GM23248 (cell line): ENCODE results near the gene SPRR4. TPM values are rescaled to one million over a fixed set of nuclear protein-coding genes. Genes with fewer than 3 reads are reported as not detected.

Experiments used
- DNase-seq: peaks from one replicate; pipeline ENCODE4 v3.0.0-alpha.2; 2015
- H2AFZ ChIP-seq: fragments of 200-600 bp; sonication (generic); 2 replicates; pipeline ENCODE4 v1.6.1; 2016; ENCODE audit warnings: antibody characterized with exemption
- H3F3A ChIP-seq: fragments of 200-600 bp; sonication (generic); 2 replicates; pipeline ENCODE4 v1.6.1; 2016; ENCODE audit warnings: mild to moderate bottlenecking, antibody characterized with exemption, mixed run types; ENCODE audit not compliant: insufficient read depth
- H3K27ac ChIP-seq: fragments of 200-600 bp; sonication (generic); 2 replicates; pipeline ENCODE4 v1.5.1; 2016; ENCODE audit warnings: mild to moderate bottlenecking
- H3K27me3 ChIP-seq: fragments of 200-600 bp; sonication (generic); replicated peaks from 2 replicates; pipeline ENCODE4 v1.6.1; 2016; ENCODE audit warnings: mild to moderate bottlenecking; ENCODE audit not compliant: insufficient read depth
- H3K36me3 ChIP-seq: fragments of 200-600 bp; sonication (generic); 2 replicates; pipeline ENCODE4 v1.6.1; 2016; ENCODE audit warnings: low read depth, mild to moderate bottlenecking
- H3K4me1 ChIP-seq: fragments of 200-600 bp; sonication (generic); 2 replicates; pipeline ENCODE4 v1.6.1; 2016; ENCODE audit warnings: mild to moderate bottlenecking; ENCODE audit not compliant: insufficient read depth
- H3K4me2 ChIP-seq: fragments of 200-600 bp; sonication (generic); one replicate; pipeline ENCODE4 v1.6.1; 2016; ENCODE audit warnings: mild to moderate bottlenecking; ENCODE audit not compliant: unreplicated experiment
- H3K4me3 ChIP-seq: fragments of 200-600 bp; sonication (generic); 2 replicates; pipeline ENCODE4 v1.5.1; 2016; ENCODE audit warnings: mild to moderate bottlenecking
- H3K79me2 ChIP-seq: fragments of 200-600 bp; sonication (generic); 2 replicates; pipeline ENCODE4 v1.6.1; 2016; ENCODE audit warnings: mild to moderate bottlenecking; ENCODE audit not compliant: insufficient read depth
- H3K9ac ChIP-seq: fragments of 200-600 bp; sonication (generic); 2 replicates; pipeline ENCODE4 v1.6.1; 2016; ENCODE audit warnings: mild to moderate bottlenecking
- H3K9me2 ChIP-seq: fragments of 200-600 bp; sonication (generic); 2 replicates; pipeline ENCODE4 v1.6.1; 2016; ENCODE audit warnings: mixed run types, mild to moderate bottlenecking, moderate library complexity; ENCODE audit not compliant: insufficient read depth
- H3K9me3 ChIP-seq: fragments of 200-600 bp; sonication (generic); one replicate; pipeline ENCODE4 v1.6.1; 2017; ENCODE audit warnings: low read depth
- H4K20me1 ChIP-seq: fragments of 200-600 bp; sonication (generic); 2 replicates; pipeline ENCODE4 v1.6.0; 2016; ENCODE audit not compliant: insufficient read depth
- EZH2 ChIP-seq: fragments of 200-600 bp; sonication (generic); IDR thresholded peaks from 2 replicates; pipeline ENCODE4 v1.6.1; 2018; ENCODE audit warnings: antibody characterized with exemption, mild to moderate bottlenecking; ENCODE audit not compliant: insufficient read depth, poor library complexity, severe bottlenecking
- EZH2phosphoT487 ChIP-seq: fragments of 200-600 bp; sonication (generic); IDR thresholded peaks from 2 replicates; pipeline ENCODE4 v1.6.1; 2018; ENCODE audit warnings: antibody characterized with exemption, moderate library complexity, mild to moderate bottlenecking, low read depth; ENCODE audit not compliant: insufficient read depth
- WGBS, 2 experiments: methylation state at CpG; one replicate each; pipeline ENCODE4 v1.1.6; 2015 to 2017; ENCODE audit warnings: low lambda C conversion rate in 2 of 2, low coverage in 1 of 2; ENCODE audit errors: missing lambda C conversion rate in 2 of 2; 5-methylcytosine and 5-hydroxymethylcytosine counted together
- in situ Hi-C: fragments of 300-500 bp; cut with MboI; formaldehyde crosslinking; loops from 2 replicates; pipeline ENCODE4 v1.15.0; 2020
- polyA plus RNA-seq: library from polyadenylated mRNA; unstranded; fragments of >200 nt; fragmentation: Nextera tagmentation; extraction: Ambion mirVana; gene quantifications from 2 replicates; pipeline ENCODE4 v1.2.1, GENCODE V29; 2016
- total RNA-seq: library from RNA; depleted of rRNA; stranded (reverse); fragments of >200 nt; shearing (Covaris generic); gene quantifications from 2 replicates; pipeline ENCODE4 v1.2.3, GENCODE V29; 2014

SPRR4 gene
- total and polyA plus RNA-seq, 2 experiments from 2014 or later: not detected

GRCh38 chr1:152981146-152981871 is 10.9 kb downstream of the SPRR4 start:
- H3K9me3 ChIP-seq: no peaks in the 10 kb centered on the region
- no peaks in the 10 kb centered on the region for H3K9me2 ChIP-seq
- 19 to 22% methylated on average over 6 of the region's 6 CpGs for WGBS, 2 experiments
- no peaks in the 10 kb centered on the region for H3K36me3 ChIP-seq
- no peak for DNase-seq
- no peak overlapping the region for H3K4me2 ChIP-seq
- no peaks in the 10 kb centered on the region for H3K79me2 ChIP-seq
- peaks cover 15% of the 10 kb centered on the region for H3K27me3 ChIP-seq
- H3K9ac ChIP-seq: no peak overlapping the region
- no peak overlapping the region for H2AFZ ChIP-seq
- no peaks in the 10 kb centered on the region for H3F3A ChIP-seq
- no peak for TF ChIP-seq EZH2phosphoT487
- no peak for TF ChIP-seq EZH2
- H3K4me1 ChIP-seq: no peaks in the 10 kb centered on the region
- no peaks in the 10 kb centered on the region for H4K20me1 ChIP-seq
- H3K27ac ChIP-seq: no peak overlapping the region
- H3K4me3 ChIP-seq: no peak overlapping the region
- in situ Hi-C loops: no loop called here

- no peaks in the 10 kb centered on the region for H3K9me2 ChIP-seq
- DNase-seq: no peak
- H3K4me1 ChIP-seq: no peaks in the 10 kb centered on the region
- H3K36me3 ChIP-seq: no peaks in the 10 kb centered on the region
- H3K27me3 ChIP-seq: peaks cover 15% of the 10 kb centered on the region
- no peak overlapping the region for H3K4me3 ChIP-seq
- in situ Hi-C loops: no loop called here
- no peak overlapping the region for H3K9ac ChIP-seq
- no peaks in the 10 kb centered on the region for H3F3A ChIP-seq
- no peaks in the 10 kb centered on the region for H3K79me2 ChIP-seq
- WGBS, 2 experiments: 28 to 29% methylated on average over 4 of the region's 4 CpGs
- H3K4me2 ChIP-seq: no peak overlapping the region
- H2AFZ ChIP-seq: no peak overlapping the region
- no peaks in the 10 kb centered on the region for H3K9me3 ChIP-seq
- TF ChIP-seq EZH2 (no peak), EZH2phosphoT487 (no peak)
- no peak overlapping the region for H3K27ac ChIP-seq
- no peaks in the 10 kb centered on the region for H4K20me1 ChIP-seq
These were observed 11.6 kb downstream of the SPRR4 start for GRCh38 chr1:152982076-152982475.

- H4K20me1 ChIP-seq: no peaks in the 10 kb centered on the region
- no peaks in the 10 kb centered on the region for H3K9me2 ChIP-seq
- H3F3A ChIP-seq: no peaks in the 10 kb centered on the region
- H3K4me1 ChIP-seq: no peaks in the 10 kb centered on the region
- H2AFZ ChIP-seq: no peak overlapping the region
- no peak overlapping the region for H3K9ac ChIP-seq
- no peak for DNase-seq
- H3K79me2 ChIP-seq: no peaks in the 10 kb centered on the region
- TF ChIP-seq EZH2 (no peak), EZH2phosphoT487 (no peak)
- in situ Hi-C loops: no loop called here
- H3K4me3 ChIP-seq: no peak overlapping the region
- H3K4me2 ChIP-seq: no peak overlapping the region
- H3K9me3 ChIP-seq: no peaks in the 10 kb centered on the region
- no peak overlapping the region for H3K27ac ChIP-seq
- H3K27me3 ChIP-seq: peaks cover 15% of the 10 kb centered on the region
- no peaks in the 10 kb centered on the region for H3K36me3 ChIP-seq
These were observed 12.8 kb downstream of the SPRR4 start for GRCh38 chr1:152983234-152983633.

GRCh38 chr1:152983743-152984142 is 13.3 kb downstream of the SPRR4 start, which contains the start of gene SPRR1A:
SPRR1A (plus strand) TSS chr1:152984081; CDS start chr1:152985231, 1,150 bp downstream.
- H3K79me2 ChIP-seq: no peaks in the 10 kb centered on the region
- H3F3A ChIP-seq: no peaks in the 10 kb centered on the region
- no peak for DNase-seq
- H2AFZ ChIP-seq: no peak within 1 kb of the TSS
- H3K4me3 ChIP-seq: no peak within 1 kb of the TSS
- H3K36me3 ChIP-seq: no peaks in the 10 kb centered on the region
- H3K9ac ChIP-seq: no peak within 1 kb of the TSS
- H3K9me2 ChIP-seq: no peaks in the 10 kb centered on the region
- H4K20me1 ChIP-seq: no peaks in the 10 kb centered on the region
- WGBS, 2 experiments: 50 to 52% methylated on average over 3 of the region's 3 CpGs
- in situ Hi-C loops: no loop called here
- H3K27ac ChIP-seq: no peak within 1 kb of the TSS
- H3K4me1 ChIP-seq: no peaks in the 10 kb centered on the region
- H3K4me2 ChIP-seq: no peak within 1 kb of the TSS
- TF ChIP-seq EZH2phosphoT487: no peak
- TF ChIP-seq EZH2: no peak
- H3K27me3 ChIP-seq: peaks cover 10% of the 10 kb centered on the region
- H3K9me3 ChIP-seq: no peaks in the 10 kb centered on the region
